ENCODE results near the gene CYBRD1. TPM values are rescaled to one million over a fixed set of nuclear protein-coding genes. Genes with fewer than 3 reads are reported as not detected.

Gene CYBRD1
- total RNA-seq, 3 donors from 2014 or later (not counting 1 experiment from before 2014, with no cell fraction given): 13.6 to 28.7 (median 16.4) TPM

DNA sequence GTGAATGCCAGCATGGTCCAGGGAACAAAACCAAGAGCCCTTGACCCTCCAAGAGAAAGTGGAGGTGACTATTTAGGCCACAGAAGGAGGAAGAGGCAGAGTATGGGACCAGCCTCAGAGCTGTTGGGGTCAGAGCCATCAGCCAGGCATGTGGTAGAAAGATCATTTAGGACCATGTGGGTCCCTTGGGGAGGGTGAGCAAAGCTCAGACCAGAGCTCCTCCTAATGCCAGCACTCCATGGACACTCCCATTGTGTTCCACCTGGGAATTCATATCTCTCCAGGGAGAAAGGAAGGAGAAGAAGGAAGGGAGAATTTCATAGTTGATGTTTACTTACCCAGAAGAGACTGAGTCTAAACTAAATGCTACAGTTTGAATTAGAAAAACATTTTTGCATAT, 73.2 kb downstream of the CYBRD1 start:
- Histone ChIP-seq H3K4me1 (ENCODE audit: control insufficient read depth, insufficient read depth, low read length) (no peaks in the 10 kb centered on the region), H3K27me3 (ENCODE audit: control insufficient read depth, insufficient read depth, low read length) (no peaks in the 10 kb centered on the region), H3K9me3 (ENCODE audit: control insufficient read depth, insufficient read depth, low read length) (no peaks in the 10 kb centered on the region), H3K4me3 (ENCODE audit: low read length) (no peak overlapping the region), H3K36me3 (ENCODE audit: control insufficient read depth, insufficient read depth, low read length) (no peaks in the 10 kb centered on the region), H3K27ac (ENCODE audit: low read length) (no peak overlapping the region)
- DNase-seq: no peak
- Mint-ChIP-seq H3K36me3 (no peaks in the 10 kb centered on the region), H3K4me1 (peaks cover 0 to 5% of the 10 kb centered on the region in 2 donors), H3K9me3 (no peaks in the 10 kb centered on the region), H3K4me3 (no peak overlapping the region), H3K27me3 (ENCODE audit: low read depth in 2 of 2) (peaks cover 18 to 37% of the 10 kb centered on the region in 2 donors), H3K27ac (no peak overlapping the region)
- TF ChIP-seq, protein P1, sequence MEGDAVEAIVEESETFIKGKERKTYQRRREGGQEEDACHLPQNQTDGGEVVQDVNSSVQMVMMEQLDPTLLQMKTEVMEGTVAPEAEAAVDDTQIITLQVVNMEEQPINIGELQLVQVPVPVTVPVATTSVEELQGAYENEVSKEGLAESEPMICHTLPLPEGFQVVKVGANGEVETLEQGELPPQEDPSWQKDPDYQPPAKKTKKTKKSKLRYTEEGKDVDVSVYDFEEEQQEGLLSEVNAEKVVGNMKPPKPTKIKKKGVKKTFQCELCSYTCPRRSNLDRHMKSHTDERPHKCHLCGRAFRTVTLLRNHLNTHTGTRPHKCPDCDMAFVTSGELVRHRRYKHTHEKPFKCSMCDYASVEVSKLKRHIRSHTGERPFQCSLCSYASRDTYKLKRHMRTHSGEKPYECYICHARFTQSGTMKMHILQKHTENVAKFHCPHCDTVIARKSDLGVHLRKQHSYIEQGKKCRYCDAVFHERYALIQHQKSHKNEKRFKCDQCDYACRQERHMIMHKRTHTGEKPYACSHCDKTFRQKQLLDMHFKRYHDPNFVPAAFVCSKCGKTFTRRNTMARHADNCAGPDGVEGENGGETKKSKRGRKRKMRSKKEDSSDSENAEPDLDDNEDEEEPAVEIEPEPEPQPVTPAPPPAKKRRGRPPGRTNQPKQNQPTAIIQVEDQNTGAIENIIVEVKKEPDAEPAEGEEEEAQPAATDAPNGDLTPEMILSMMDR (IDR thresholded peaks at IDR 0.05): no peak
- intact Hi-C loops (cut with micrococcal nuclease): loop anchor here (5.0 kb wide), 1 partner anchor 872 kb away; no protein-coding TSS in a partner anchor
- no peak for ATAC-seq

DNA sequence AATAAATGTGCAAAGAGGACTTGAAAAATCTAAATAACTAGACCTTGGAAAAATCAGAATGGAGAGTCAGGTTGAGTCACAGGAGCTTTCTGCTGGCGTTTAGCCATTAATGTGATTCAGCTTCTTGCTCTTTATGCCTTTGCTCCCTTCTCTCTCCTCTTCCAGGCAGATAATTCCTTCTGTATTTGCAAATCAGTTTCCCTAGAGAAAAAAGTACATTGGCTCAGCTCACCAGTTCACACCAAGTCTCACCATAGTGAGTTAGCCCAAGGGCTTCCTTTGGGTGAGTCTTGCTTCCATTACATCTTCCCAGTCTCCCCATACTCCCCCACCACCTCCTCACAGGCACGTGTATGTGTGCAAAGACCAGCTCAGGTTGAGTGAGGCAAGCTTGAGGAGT, 73.6 kb downstream of the CYBRD1 start:
- H3K36me3 Mint-ChIP-seq: no peaks in the 10 kb centered on the region
- H3K4me1 ChIP-seq (ENCODE audit: control insufficient read depth, insufficient read depth, low read length): no peaks in the 10 kb centered on the region
- ATAC-seq (no peak), DNase-seq (no peak)
- no peak overlapping the region for H3K4me3 ChIP-seq (ENCODE audit: low read length)
- peaks cover 18 to 34% of the 10 kb centered on the region in 2 donors for H3K27me3 Mint-ChIP-seq (ENCODE audit: low read depth in 2 of 2)
- no peaks in the 10 kb centered on the region for H3K36me3 ChIP-seq (ENCODE audit: control insufficient read depth, insufficient read depth, low read length)
- H3K9me3 Mint-ChIP-seq: no peaks in the 10 kb centered on the region
- H3K27me3 ChIP-seq (ENCODE audit: control insufficient read depth, insufficient read depth, low read length): no peaks in the 10 kb centered on the region
- intact Hi-C loops (cut with micrococcal nuclease): loop anchor here (5.0 kb wide), 1 partner anchor 871 kb away; no protein-coding TSS in a partner anchor
- no peak overlapping the region for H3K27ac Mint-ChIP-seq
- no peak overlapping the region for H3K27ac ChIP-seq (ENCODE audit: low read length)
- TF ChIP-seq, protein P1 (IDR thresholded peaks at IDR 0.05): no peak
- no peaks in the 10 kb centered on the region for H3K9me3 ChIP-seq (ENCODE audit: control insufficient read depth, insufficient read depth, low read length)
- H3K4me3 Mint-ChIP-seq: no peak overlapping the region
- WGBS (ENCODE audit: insufficient coverage): 93% methylated on average over 1 of the region's 2 CpGs
- peaks cover 0 to 5% of the 10 kb centered on the region in 2 donors for H3K4me1 Mint-ChIP-seq

DNA sequence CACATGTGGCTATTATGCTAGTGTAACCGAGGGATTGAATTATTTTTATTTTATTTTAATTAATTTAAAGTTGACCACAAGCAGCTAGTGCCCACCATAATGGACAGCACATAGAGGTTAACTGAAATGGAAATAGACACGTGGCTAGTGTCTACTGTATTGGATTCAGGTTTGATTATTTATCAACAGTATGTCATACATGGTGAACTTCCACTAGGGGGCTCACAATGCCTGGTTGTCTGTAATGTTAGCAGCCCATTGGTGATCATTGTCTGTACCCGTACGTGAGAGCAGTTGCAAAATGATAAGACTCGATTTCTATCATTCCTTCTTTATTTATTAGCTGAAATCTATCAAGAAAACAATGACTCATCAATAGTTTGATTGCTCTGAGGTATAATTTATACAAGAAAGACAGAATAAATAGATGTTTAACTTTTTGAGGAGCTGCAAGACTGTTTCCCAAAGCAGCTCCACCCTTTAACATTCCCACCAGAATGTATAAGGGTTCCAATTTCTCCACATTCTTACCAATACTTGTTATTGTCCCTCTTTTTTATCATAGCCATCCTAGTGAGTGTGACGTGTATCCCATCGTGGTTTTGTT, 76.5 kb downstream of the CYBRD1 start:
- 0% methylated on average over 1 of the region's 7 CpGs for WGBS (ENCODE audit: insufficient coverage)

More for the DNA sequence above, 76.5 kb downstream of the CYBRD1 start:
- Histone ChIP-seq H3K4me3 (ENCODE audit: low read length) (no peak overlapping the region), H3K27me3 (ENCODE audit: control insufficient read depth, insufficient read depth, low read length) (no peaks in the 10 kb centered on the region), H3K9me3 (ENCODE audit: control insufficient read depth, insufficient read depth, low read length) (no peaks in the 10 kb centered on the region), H3K4me1 (ENCODE audit: control insufficient read depth, insufficient read depth, low read length) (no peaks in the 10 kb centered on the region), H3K27ac (ENCODE audit: low read length) (no peak overlapping the region), H3K36me3 (ENCODE audit: control insufficient read depth, insufficient read depth, low read length) (no peaks in the 10 kb centered on the region)
- H3K27ac Mint-ChIP-seq: no peak overlapping the region
- peaks cover 0 to 5% of the 10 kb centered on the region in 2 donors for H3K4me1 Mint-ChIP-seq
- ATAC-seq (peak; percentile 84 to 100 (median 97)), DNase-seq (peak in 1 of 2 donors; percentile 78)
- no peaks in the 10 kb centered on the region for H3K9me3 Mint-ChIP-seq
- intact Hi-C loops (cut with micrococcal nuclease): loop anchor here (1.0 to 5.0 kb wide), 3 partner anchors 504 to 868 kb away; no protein-coding TSS in a partner anchor
- no peak overlapping the region for H3K4me3 Mint-ChIP-seq
- H3K36me3 Mint-ChIP-seq: no peaks in the 10 kb centered on the region
- peaks cover 16 to 32% of the 10 kb centered on the region in 2 donors for H3K27me3 Mint-ChIP-seq (ENCODE audit: low read depth in 2 of 2)
- TF ChIP-seq, protein P1 (IDR thresholded peaks at IDR 0.05): peak; percentile 79
